ENCODE measurements around the gene MAP4K2. TPM values are rescaled to one million over a fixed set of nuclear protein-coding genes. Genes with fewer than 3 reads are reported as not detected.

The MAP4K2 gene
- total and polyA plus RNA-seq, 9 of the 15 experiments (the other 6 are each of a cell fraction or from before 2014, with no cell fraction given), result 0.13 to 14.5 (median 7.3) TPM

GRCh38 chr11:64754124-64754918 is 48.7 kb downstream of the MAP4K2 start (continued):
- TF ChIP-seq MAX (CRISPR knock-in tag; IDR thresholded peaks at IDR 0.05), result peak; percentile 75
- TF ChIP-seq CBFB (CRISPR knock-in tag; IDR thresholded peaks at IDR 0.05), result no peak
- TF ChIP-seq MTA3 (IDR thresholded peaks at IDR 0.05; ENCODE audit: borderline replicate concordance), result peak; percentile 43; the same call in 1 of the 2 replicates
- TF ChIP-seq, protein P1, sequence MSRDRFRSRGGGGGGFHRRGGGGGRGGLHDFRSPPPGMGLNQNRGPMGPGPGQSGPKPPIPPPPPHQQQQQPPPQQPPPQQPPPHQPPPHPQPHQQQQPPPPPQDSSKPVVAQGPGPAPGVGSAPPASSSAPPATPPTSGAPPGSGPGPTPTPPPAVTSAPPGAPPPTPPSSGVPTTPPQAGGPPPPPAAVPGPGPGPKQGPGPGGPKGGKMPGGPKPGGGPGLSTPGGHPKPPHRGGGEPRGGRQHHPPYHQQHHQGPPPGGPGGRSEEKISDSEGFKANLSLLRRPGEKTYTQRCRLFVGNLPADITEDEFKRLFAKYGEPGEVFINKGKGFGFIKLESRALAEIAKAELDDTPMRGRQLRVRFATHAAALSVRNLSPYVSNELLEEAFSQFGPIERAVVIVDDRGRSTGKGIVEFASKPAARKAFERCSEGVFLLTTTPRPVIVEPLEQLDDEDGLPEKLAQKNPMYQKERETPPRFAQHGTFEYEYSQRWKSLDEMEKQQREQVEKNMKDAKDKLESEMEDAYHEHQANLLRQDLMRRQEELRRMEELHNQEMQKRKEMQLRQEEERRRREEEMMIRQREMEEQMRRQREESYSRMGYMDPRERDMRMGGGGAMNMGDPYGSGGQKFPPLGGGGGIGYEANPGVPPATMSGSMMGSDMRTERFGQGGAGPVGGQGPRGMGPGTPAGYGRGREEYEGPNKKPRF (IDR thresholded peaks at IDR 0.05; ENCODE audit: low read depth, low read length), result no peak
- no peak for TF ChIP-seq SP1 (CRISPR knock-in tag; IDR thresholded peaks at IDR 0.05)
- no peak for TF ChIP-seq ZNF174 (CRISPR knock-in tag; IDR thresholded peaks at IDR 0.05)
- no peak for TF ChIP-seq BDP1 (IDR thresholded peaks at IDR 0.05; ENCODE audit: insufficient read depth, insufficient read length)
- TF ChIP-seq RBBP5 (IDR thresholded peaks at IDR 0.05; ENCODE audit: borderline replicate concordance, insufficient read depth, low read length, poor library complexity, severe bottlenecking), result no peak
- peak; percentile 36; the same call in 1 of the 2 replicates for TF ChIP-seq ZBTB7A (IDR thresholded peaks at IDR 0.05; ENCODE audit: borderline replicate concordance, control insufficient read depth, low read depth, low read length)
- no peak for TF ChIP-seq ZFP1 (CRISPR knock-in tag; IDR thresholded peaks at IDR 0.05)
- TF ChIP-seq ZNF197 (CRISPR knock-in tag; IDR thresholded peaks at IDR 0.05; ENCODE audit: low read depth), result no peak
- TF ChIP-seq ADNP (tag; IDR thresholded peaks at IDR 0.05), result no peak
- no peak for TF ChIP-seq PURB (CRISPR knock-in tag; IDR thresholded peaks at IDR 0.05; ENCODE audit: low read depth)
- peak; percentile 44; the same call in 1 of the 2 replicates for TF ChIP-seq CBFA2T3 (IDR thresholded peaks at IDR 0.05)
- TF ChIP-seq CUX1 (CRISPR knock-in tag; IDR thresholded peaks at IDR 0.05), result no peak
- TF ChIP-seq WHSC1 (IDR thresholded peaks at IDR 0.05; ENCODE audit: low read length), result no peak

Measured in K562 (cell line).